H1 (cell line): ENCODE measurements around the gene SLC12A7. TPM values are rescaled to one million over a fixed set of nuclear protein-coding genes. Genes with fewer than 3 reads are reported as not detected.

Experiments used
- CTCF ChIA-PET: fragments of 300-600 bp; sonication (Branson Sonifier 250); formaldehyde crosslinking; loops from one replicate; lab custom pipeline; 2021; ENCODE audit not compliant: partially characterized antibody; lab: Charles Lee
- POLR2A ChIA-PET: fragments of 300-600 bp; sonication (Branson Sonifier 250); formaldehyde crosslinking; loops from one replicate; lab custom pipeline; 2021; ENCODE audit warnings: inconsistent platforms; ENCODE audit not compliant: partially characterized antibody; lab: Charles Lee
- DNase-seq, 2 experiments: peaks; one replicate each; pipeline versions ENCODE4 v3.0.0 to v3.0.0-alpha.2; 2010 to 2022; ENCODE audit warnings: low spot score in 2 of 2, low read depth in 1 of 2, mixed read lengths in 1 of 2
- FAIRE-seq: peaks from 2 replicates; lab custom pipeline; 2011; peaks lifted over from hg19 to GRCh38; lab: Jason Lieb, UNC
- H2AFZ ChIP-seq: 2 replicates; pipeline ENCODE4 v1.8.1; 2012; ENCODE audit warnings: low read length, inconsistent platforms
- H2AK5ac ChIP-seq: 2 replicates; pipeline ENCODE4 v1.6.1; 2013; ENCODE audit warnings: low read depth, low read length
- H2BK120ac ChIP-seq: replicated peaks from 2 replicates; pipeline ENCODE3; 2013; ENCODE audit warnings: low read depth, low read length, inconsistent platforms
- H2BK12ac ChIP-seq: 2 replicates; pipeline ENCODE4 v1.6.1; 2013; ENCODE audit warnings: low read depth, low read length
- H2BK15ac ChIP-seq: 2 replicates; pipeline ENCODE4 v1.6.1; 2013; ENCODE audit warnings: low read length
- H2BK20ac ChIP-seq: 2 replicates; pipeline ENCODE4 v1.6.1; 2013; ENCODE audit warnings: low read length
- H2BK5ac ChIP-seq: 2 replicates; pipeline ENCODE4 v1.6.1; 2013; ENCODE audit warnings: low read depth, low read length
- H3K14ac ChIP-seq: 2 replicates; pipeline ENCODE4 v1.6.1; 2013; ENCODE audit warnings: inconsistent platforms; ENCODE audit not compliant: insufficient read length
- H3K18ac ChIP-seq: 2 replicates; pipeline ENCODE4 v1.6.1; 2013; ENCODE audit warnings: low read length; ENCODE audit errors: extremely low read depth
- H3K23ac ChIP-seq: 2 replicates; pipeline ENCODE4 v1.6.1; 2013; ENCODE audit warnings: inconsistent platforms; ENCODE audit not compliant: insufficient read length
- H3K23me2 ChIP-seq: 2 replicates; pipeline ENCODE4 v1.6.1; 2013; ENCODE audit warnings: low read depth, low read length
- H3K27ac ChIP-seq: 2 replicates; pipeline ENCODE4 v1.6.1; 2011; ENCODE audit warnings: low read depth, low read length, inconsistent platforms
- H3K27me3 ChIP-seq, 4 experiments: replicated peaks in 1 of 4; 1 replicate in 1 of 4; 2 replicates in 3 of 4; pipeline versions ENCODE4 v1.6.1 to v1.8.1; 2011 to 2013; ENCODE audit warnings: low read length in 3 of 4, mild to moderate bottlenecking in 3 of 4, inconsistent platforms in 2 of 4, mixed read lengths in 2 of 4, moderate library complexity in 1 of 4; ENCODE audit not compliant: control insufficient read depth in 3 of 4, insufficient read depth in 3 of 4; ENCODE audit errors: extremely low read depth in 1 of 4
- H3K36me3 ChIP-seq, 4 experiments: 2 replicates each; pipeline versions ENCODE4 v1.6.1 to v1.8.1; 2011 to 2013; ENCODE audit warnings: mild to moderate bottlenecking in 4 of 4, low read length in 3 of 4, moderate library complexity in 2 of 4, control low read depth in 1 of 4, inconsistent platforms in 1 of 4; ENCODE audit not compliant: insufficient read depth in 4 of 4, control insufficient read depth in 2 of 4
- H3K4ac ChIP-seq: replicated peaks from 2 replicates; pipeline ENCODE3; 2013; ENCODE audit warnings: low read length, low read depth, mixed read lengths, inconsistent platforms; ENCODE audit not compliant: insufficient read length
- H3K4me1 ChIP-seq, 4 experiments: replicated peaks in 1 of 4; 1 replicate in 1 of 4; 2 replicates in 3 of 4; pipeline versions ENCODE4 v1.6.1 to v1.8.1; 2011 to 2013; ENCODE audit warnings: low read length in 3 of 4, inconsistent platforms in 2 of 4, mixed read lengths in 1 of 4; ENCODE audit not compliant: insufficient read depth in 4 of 4, control insufficient read depth in 3 of 4
- H3K4me2 ChIP-seq, 2 experiments: 2 replicates each; pipeline versions ENCODE4 v1.6.1 to v1.8.1; 2011 to 2013; ENCODE audit warnings: low read depth in 2 of 2, low read length in 2 of 2, control low read depth in 1 of 2, inconsistent platforms in 1 of 2, mild to moderate bottlenecking in 1 of 2; ENCODE audit not compliant: insufficient read depth in 1 of 2
- H3K4me3 ChIP-seq, 4 experiments: fragments of 200-600, 300-600 bp in 1 of 4; sonication (generic), shearing (Covaris generic), sonication (Bioruptor Twin) in 1 of 4; 2 replicates each; pipeline versions ENCODE4 v1.5.1 to v1.8.1; 2011 to 2016; ENCODE audit warnings: low read length in 4 of 4, low read depth in 3 of 4, control low read depth in 2 of 4, inconsistent platforms in 2 of 4, mild to moderate bottlenecking in 2 of 4, mixed read lengths in 1 of 4, moderate library complexity in 1 of 4; ENCODE audit not compliant: insufficient read depth in 2 of 4; ENCODE audit errors: extremely low read depth in 1 of 4
- H3K56ac ChIP-seq: replicated peaks from 2 replicates; pipeline ENCODE3; 2013; ENCODE audit warnings: low read depth, mild to moderate bottlenecking, mixed read lengths, low read length, inconsistent platforms; ENCODE audit not compliant: insufficient read length
- H3K79me1 ChIP-seq: 2 replicates; pipeline ENCODE4 v1.6.1; 2013; ENCODE audit warnings: low read depth, low read length, control low read depth
- H3K79me2 ChIP-seq, 2 experiments: 2 replicates each; pipeline versions ENCODE4 v1.6.1 to v1.8.1; 2012 to 2013; ENCODE audit warnings: low read length in 2 of 2, mild to moderate bottlenecking in 2 of 2, inconsistent platforms in 1 of 2; ENCODE audit not compliant: insufficient read depth in 2 of 2, control insufficient read depth in 1 of 2
- H3K9ac ChIP-seq, 4 experiments: replicated peaks in 1 of 4; 1 replicate in 1 of 4; 2 replicates in 3 of 4; pipeline versions ENCODE4 v1.6.1 to v1.8.1; 2011 to 2013; ENCODE audit warnings: low read depth in 3 of 4, low read length in 3 of 4, control low read depth in 2 of 4, mild to moderate bottlenecking in 2 of 4, moderate library complexity in 2 of 4, inconsistent platforms in 1 of 4; ENCODE audit errors: extremely low read depth in 1 of 4
- H3K9me3 ChIP-seq, 2 experiments: 2 replicates each; pipeline versions ENCODE4 v1.6.1 to v1.8.1; 2012 to 2013; ENCODE audit warnings: mild to moderate bottlenecking in 2 of 2, moderate library complexity in 2 of 2, control low read depth in 1 of 2, inconsistent platforms in 1 of 2, low read depth in 1 of 2, low read length in 1 of 2, mixed read lengths in 1 of 2; ENCODE audit not compliant: insufficient read depth in 2 of 2
- H4K20me1 ChIP-seq, 2 experiments: replicated peaks in 1 of 2; 2 replicates each; pipeline versions ENCODE3 to v1.8.1; 2011 to 2013; ENCODE audit warnings: inconsistent platforms in 2 of 2, low read length in 2 of 2, mild to moderate bottlenecking in 1 of 2; ENCODE audit not compliant: insufficient read depth in 2 of 2, control insufficient read depth in 1 of 2
- H4K5ac ChIP-seq: 2 replicates; pipeline ENCODE4 v1.6.1; 2013; ENCODE audit warnings: low read length, low read depth, mixed read lengths, inconsistent platforms; ENCODE audit not compliant: insufficient read length
- H4K8ac ChIP-seq: 2 replicates; pipeline ENCODE4 v1.8.0; 2013; ENCODE audit warnings: mild to moderate bottlenecking, moderate library complexity, low read length, inconsistent platforms; ENCODE audit not compliant: insufficient read depth; ENCODE audit errors: extremely low read depth
- H4K91ac ChIP-seq: replicated peaks from 2 replicates; pipeline ENCODE3; 2013; ENCODE audit warnings: low read length, mixed read lengths, inconsistent platforms; ENCODE audit not compliant: insufficient read length
- ASH2L ChIP-seq: fragments of 200-600, 300-600 bp; sonication (generic); IDR thresholded peaks from one replicate; pipeline ENCODE4 v1.7.1; 2017; ENCODE audit warnings: low read length
- CTCF ChIP-seq, 3 experiments: IDR thresholded peaks; 1 replicate in 2 of 3; 2 replicates in 1 of 3; pipeline versions ENCODE4 v1.5.1 to v1.6.1; 2011; ENCODE audit warnings: low read length in 3 of 3, mild to moderate bottlenecking in 3 of 3, inconsistent platforms in 2 of 3, low read depth in 1 of 3, moderate library complexity in 1 of 3; ENCODE audit not compliant: insufficient read depth in 1 of 3; ENCODE audit errors: control extremely low read depth in 1 of 3
- EGR1 ChIP-seq: IDR thresholded peaks from 2 replicates; pipeline ENCODE4 v1.6.1; 2011; ENCODE audit warnings: low read depth, low read length, borderline replicate concordance
- PHF8 ChIP-seq: fragments of 200-600 bp; sonication (generic); conservative IDR thresholded peaks from 2 replicates; pipeline ENCODE4 v1.7.1; 2012; ENCODE audit warnings: low read depth, mild to moderate bottlenecking, inconsistent platforms, low read length, moderate library complexity
- POLR2AphosphoS5 ChIP-seq: IDR thresholded peaks from 2 replicates; pipeline ENCODE4 v1.6.1; 2011; ENCODE audit warnings: low read depth, low read length
- RNF2 ChIP-seq: fragments of 200-900, 300-1000 bp; sonication (generic); IDR thresholded peaks from 2 replicates; pipeline ENCODE4 v1.7.1; 2016; ENCODE audit warnings: borderline replicate concordance, low read depth, mild to moderate bottlenecking, antibody characterized with exemption, low read length; ENCODE audit not compliant: poor library complexity, severe bottlenecking; ENCODE audit errors: missing control alignments
- SUZ12 ChIP-seq: fragments of 200-600 bp; sonication (generic); IDR thresholded peaks from 2 replicates; pipeline ENCODE4 v1.6.1; 2012; ENCODE audit warnings: mild to moderate bottlenecking, inconsistent platforms, low read length, moderate library complexity, mixed read lengths
- TEAD4 ChIP-seq: IDR thresholded peaks from 2 replicates; pipeline ENCODE4 v1.6.1; 2012; ENCODE audit warnings: low read depth, low read length, inconsistent platforms, mixed read lengths
- USF2 ChIP-seq: IDR thresholded peaks from 2 replicates; pipeline ENCODE4 v1.6.1; 2011; ENCODE audit warnings: low read length, improper control_type of control experiment
- WGBS, 2 experiments: shearing (Covaris generic) in 1 of 2; methylation state at CpG; one replicate each; pipeline versions ENCODE4 v1.1.6 to v1.1.7; 2013 to 2015; ENCODE audit warnings: low lambda C conversion rate in 2 of 2, mixed read lengths in 2 of 2, inconsistent platforms in 1 of 2, low coverage in 1 of 2, missing lambda C conversion rate in 1 of 2; ENCODE audit not compliant: insufficient replicate concordance in 2 of 2, insufficient coverage in 1 of 2, insufficient read length in 1 of 2; ENCODE audit errors: extremely low coverage in 1 of 2, missing lambda C conversion rate in 1 of 2; 5-methylcytosine and 5-hydroxymethylcytosine counted together
- polyA plus RNA-seq, 7 experiments: library from polyadenylated mRNA; depleted of rRNA in 3 of 7; stranded (reverse) in 5 of 7; unstranded in 2 of 7; fragments of >200 nt in 5 of 7; fragments of 200-250 nt in 2 of 7; gene quantifications; 1 replicate in 5 of 7; 2 replicates in 1 of 7; 4 replicates in 1 of 7; pipeline versions ENCODE4 v1.2.1 to v1.2.3, GENCODE V29; 2011 to 2013; ENCODE audit warnings: missing spikeins in 2 of 7, mixed read lengths in 2 of 7
- total RNA-seq: library from RNA; stranded (reverse); fragmentation: NEBNext Ultra II Directional; extraction: Animal tissue kit (Norgen Biotek cat#: 25700); gene quantifications from 2 replicates; pipeline ENCODE4 v1.2.1, GENCODE V29; 2021

Gene SLC12A7
- total and polyA plus RNA-seq, 2 of the 8 experiments (the other 6 are each of a cell fraction or from before 2014, with no cell fraction given) = 23.5 to 39.7 TPM

DNA sequence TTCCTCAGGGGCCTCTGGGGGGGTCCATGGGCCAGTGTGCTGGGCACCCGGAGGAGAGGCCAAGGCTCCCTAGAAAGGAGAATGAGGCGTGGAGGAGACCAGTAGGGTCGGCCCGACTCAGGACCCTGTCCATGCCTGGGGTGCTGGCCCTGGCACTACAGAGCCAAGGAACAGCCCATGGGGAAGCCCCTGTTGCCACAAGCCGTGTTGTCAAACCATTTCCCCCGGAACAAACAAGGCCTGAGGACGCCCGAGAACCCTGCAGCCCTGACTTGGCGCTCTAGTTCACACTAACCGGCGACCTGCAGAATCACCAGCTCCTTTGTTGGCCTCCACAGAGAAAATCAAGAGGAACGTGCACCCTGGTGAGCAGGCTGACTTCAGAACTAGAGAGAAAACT, 41.6 kb upstream of the SLC12A7 start:
- Histone ChIP-seq H2AK5ac (no peak overlapping the region), H2BK15ac (no peak overlapping the region), H3K79me1 (no peaks in the 10 kb centered on the region), H2BK20ac (no peak overlapping the region), H3K9me3 (peaks cover 3 to 10% of the 10 kb centered on the region in 2 experiments; a peak in 2 of 4 replicates), H4K20me1 (peaks cover 2 to 9% of the 10 kb centered on the region in 2 experiments), H3K23ac (no peak overlapping the region), H2AFZ (no peak overlapping the region), H2BK120ac (no peak overlapping the region), H3K9ac (no peak overlapping the region), H4K8ac (no peak overlapping the region), H3K23me2 (peaks cover 3% of the 10 kb centered on the region; the same call in 1 of the 2 replicates), H3K4me1 (peaks cover 0 to 3% (median under 1%) of the 10 kb centered on the region in 4 experiments; a peak in 2 of 7 replicates), H3K27me3 (peaks cover 15 to 38% (median 32%) of the 10 kb centered on the region in 4 experiments), H3K4ac (no peak overlapping the region), H3K56ac (no peak overlapping the region), H4K5ac (no peak overlapping the region), H3K4me3 (no peak overlapping the region), H2BK5ac (no peak overlapping the region), H4K91ac (no peak overlapping the region), H3K27ac (no peak overlapping the region), H3K79me2 (no peaks in the 10 kb centered on the region), H2BK12ac (no peak overlapping the region), H3K14ac (no peak overlapping the region), H3K4me2 (no peak overlapping the region), H3K36me3 (no peaks in the 10 kb centered on the region; a peak in 1 of 8 replicates), H3K18ac (no peak overlapping the region)
- 94% methylated on average over 12 of the region's 12 CpGs; no CpG with 5 or more reads in 1 of the 2 experiments for WGBS, 2 experiments
- ChIA-PET CTCF (interaction anchor here (1.1 to 1.3 kb wide), 3 partner anchors 13 to 81 kb away, joined by 3 to 5 read pairs (median 4); no protein-coding TSS in a partner anchor), POLR2A (interaction anchor here (0.7 to 1.1 kb wide), 3 partner anchors 75 to 895 kb away, joined by 3 read pairs; no protein-coding TSS in a partner anchor)
- DNase-seq (no peak), FAIRE-seq (no peak)
- TF ChIP-seq PHF8 (no peak), USF2 (no peak), SUZ12 (no peak), EGR1 (no peak), TEAD4 (no peak), CTCF (IDR thresholded peaks at IDR 0.05; ENCODE audit: control extremely low read depth in 1 of 3, insufficient read depth in 1 of 3, low read depth in 1 of 3, low read length in 3 of 3) (no peak), POLR2AphosphoS5 (no peak), RNF2 (no peak), ASH2L (no peak)
